OCI-LY3 (cell line): ENCODE results near the gene STK39.

Source experiments
- H2AFZ ChIP-seq: fragments of 200-600, 300-600 bp; shearing (Covaris generic); 2 replicates; pipeline ENCODE4 v1.6.0; 2014; ENCODE audit warnings: antibody characterized with exemption, low read depth, low read length
- H3K27ac ChIP-seq: fragments of 200-600, 300-600 bp; sonication (generic); 2 replicates; pipeline ENCODE4 v1.5.1; 2014; ENCODE audit warnings: mild to moderate bottlenecking, low read length, moderate library complexity, mixed read lengths
- H3K27me3 ChIP-seq: fragments of 200-600, 300-600 bp; sonication (generic); 2 replicates; pipeline ENCODE4 v1.6.1; 2014; ENCODE audit warnings: low read depth, low read length, mixed read lengths
- H3K36me3 ChIP-seq: fragments of 200-600, 300-600 bp; sonication (generic); replicated peaks from 2 replicates; pipeline ENCODE3; 2014; ENCODE audit warnings: low read depth, low read length, mixed read lengths
- H3K4me1 ChIP-seq: fragments of 300-600, 200-600 bp; sonication (generic); 2 replicates; pipeline ENCODE4 v1.6.1; 2014; ENCODE audit warnings: low read length, mixed read lengths
- H3K4me2 ChIP-seq: fragments of 200-600, 300-600 bp; sonication (generic); 2 replicates; pipeline ENCODE4 v1.6.1; 2014; ENCODE audit warnings: low read length, mixed read lengths
- H3K4me3 ChIP-seq: fragments of 300-600, 200-600 bp; sonication (generic); 2 replicates; pipeline ENCODE4 v1.5.1; 2014; ENCODE audit warnings: antibody characterized with exemption, mild to moderate bottlenecking, low read length, moderate library complexity
- H3K79me2 ChIP-seq: fragments of 300-600, 200-600 bp; shearing (Covaris generic); 2 replicates; pipeline ENCODE4 v1.6.1; 2014; ENCODE audit warnings: mild to moderate bottlenecking, low read length, mixed read lengths
- H3K9ac ChIP-seq: fragments of 300-600, 200-600 bp; shearing (Covaris generic); 2 replicates; pipeline ENCODE4 v1.6.0; 2014; ENCODE audit warnings: mild to moderate bottlenecking, low read length, moderate library complexity
- H3K9me3 ChIP-seq: fragments of 200-600, 300-600 bp; shearing (Covaris generic); 2 replicates; pipeline ENCODE4 v1.6.1; 2014; ENCODE audit warnings: low read length, mixed read lengths; ENCODE audit not compliant: insufficient read depth
- H4K20me1 ChIP-seq: fragments of 200-600, 300-600 bp; sonication (generic); 2 replicates; pipeline ENCODE4 v1.6.1; 2016; ENCODE audit warnings: low read length, mixed read lengths; ENCODE audit not compliant: insufficient read depth
- EZH2phosphoT487 ChIP-seq: fragments of 200-600 bp; shearing (Covaris generic); IDR thresholded peaks from 2 replicates; pipeline ENCODE4 v1.6.1; 2018; ENCODE audit warnings: antibody characterized with exemption, mixed run types, low read depth
- TF ChIP-seq, protein P1 (sequence below): fragments of 200-600, 300-600 bp; sonication (generic); IDR thresholded peaks from 2 replicates; pipeline ENCODE4 v1.5.1; 2014; ENCODE audit warnings: antibody characterized with exemption, low read length, low read depth

STK39 gene

DNA sequence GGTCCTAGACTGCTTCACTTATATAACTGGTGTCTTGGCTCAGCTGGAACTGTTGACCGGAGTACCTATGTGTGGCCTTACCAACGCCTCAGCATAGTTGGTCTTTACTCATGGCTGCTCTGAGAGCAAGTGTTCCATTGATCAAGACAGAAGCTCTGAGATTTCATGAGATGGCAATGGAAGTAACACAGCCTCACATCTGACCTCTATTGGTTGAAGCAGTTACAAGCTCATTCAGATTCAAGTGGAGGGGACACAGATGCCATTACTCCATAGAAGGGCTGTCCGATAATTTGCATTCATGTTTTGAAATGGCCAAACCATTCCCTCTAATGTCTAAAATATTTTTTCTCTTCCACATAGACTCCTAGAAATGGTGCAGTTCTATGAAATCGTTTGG, 46.4 kb upstream of the STK39 start:
- Histone ChIP-seq H2AFZ (no peak overlapping the region), H3K27ac (no peak overlapping the region), H3K9ac (no peak overlapping the region), H4K20me1 (no peaks in the 10 kb centered on the region), H3K4me3 (no peak overlapping the region), H3K4me1 (no peaks in the 10 kb centered on the region), H3K36me3 (no peaks in the 10 kb centered on the region), H3K79me2 (no peaks in the 10 kb centered on the region), H3K9me3 (no peaks in the 10 kb centered on the region), H3K4me2 (no peak overlapping the region), H3K27me3 (no peaks in the 10 kb centered on the region)
- no peak for TF ChIP-seq EZH2phosphoT487
- TF ChIP-seq, protein P1, sequence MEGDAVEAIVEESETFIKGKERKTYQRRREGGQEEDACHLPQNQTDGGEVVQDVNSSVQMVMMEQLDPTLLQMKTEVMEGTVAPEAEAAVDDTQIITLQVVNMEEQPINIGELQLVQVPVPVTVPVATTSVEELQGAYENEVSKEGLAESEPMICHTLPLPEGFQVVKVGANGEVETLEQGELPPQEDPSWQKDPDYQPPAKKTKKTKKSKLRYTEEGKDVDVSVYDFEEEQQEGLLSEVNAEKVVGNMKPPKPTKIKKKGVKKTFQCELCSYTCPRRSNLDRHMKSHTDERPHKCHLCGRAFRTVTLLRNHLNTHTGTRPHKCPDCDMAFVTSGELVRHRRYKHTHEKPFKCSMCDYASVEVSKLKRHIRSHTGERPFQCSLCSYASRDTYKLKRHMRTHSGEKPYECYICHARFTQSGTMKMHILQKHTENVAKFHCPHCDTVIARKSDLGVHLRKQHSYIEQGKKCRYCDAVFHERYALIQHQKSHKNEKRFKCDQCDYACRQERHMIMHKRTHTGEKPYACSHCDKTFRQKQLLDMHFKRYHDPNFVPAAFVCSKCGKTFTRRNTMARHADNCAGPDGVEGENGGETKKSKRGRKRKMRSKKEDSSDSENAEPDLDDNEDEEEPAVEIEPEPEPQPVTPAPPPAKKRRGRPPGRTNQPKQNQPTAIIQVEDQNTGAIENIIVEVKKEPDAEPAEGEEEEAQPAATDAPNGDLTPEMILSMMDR, result peak; percentile 24

DNA sequence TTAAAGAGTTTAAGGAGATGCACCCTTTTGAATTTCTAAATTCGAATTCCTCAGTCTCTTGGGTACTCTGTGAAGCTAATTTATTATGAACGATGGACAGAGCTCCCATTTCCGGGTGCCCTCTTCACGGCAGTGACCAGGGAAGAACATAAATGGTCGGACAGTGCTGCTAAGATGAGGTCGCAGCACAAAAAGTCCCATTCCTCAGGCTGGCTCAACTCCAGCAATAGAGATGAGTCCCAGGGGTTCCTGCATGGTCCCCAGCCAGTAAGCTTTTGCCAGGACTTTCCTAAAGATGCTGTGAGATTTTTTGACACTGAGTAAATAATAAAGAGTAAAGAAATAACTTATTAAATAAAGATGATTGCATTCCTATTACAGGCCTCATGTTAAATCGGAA, 43.0 kb upstream of the STK39 start:
- TF ChIP-seq, protein P1, result no peak
- TF ChIP-seq EZH2phosphoT487, result no peak
- Histone ChIP-seq H3K36me3 (no peaks in the 10 kb centered on the region), H3K79me2 (no peaks in the 10 kb centered on the region), H3K9ac (no peak overlapping the region), H2AFZ (no peak overlapping the region), H4K20me1 (no peaks in the 10 kb centered on the region), H3K9me3 (no peaks in the 10 kb centered on the region), H3K4me2 (no peak overlapping the region), H3K4me3 (no peak overlapping the region), H3K4me1 (no peaks in the 10 kb centered on the region), H3K27ac (no peak overlapping the region), H3K27me3 (no peaks in the 10 kb centered on the region)

DNA sequence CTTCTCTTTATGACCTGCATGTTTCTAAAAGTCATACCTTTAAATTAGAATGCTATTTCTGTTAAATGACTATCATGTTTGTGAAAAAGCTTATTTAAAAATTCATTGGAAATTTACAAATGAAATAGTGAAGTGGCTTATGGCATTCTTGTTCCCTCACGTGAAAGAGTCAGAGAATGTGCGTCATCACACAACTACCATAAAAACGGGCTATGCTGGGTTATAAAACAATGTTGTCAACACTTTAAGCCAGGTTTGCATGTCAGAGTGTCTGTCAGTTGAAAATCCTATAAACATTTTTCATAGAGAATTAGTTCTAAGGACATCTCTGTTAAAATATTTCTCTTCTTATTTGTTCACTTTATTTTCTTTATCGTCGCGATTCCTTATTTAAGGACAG, 42.5 kb upstream of the STK39 start:
- Histone ChIP-seq H3K4me3 (no peak overlapping the region), H3K27ac (no peak overlapping the region), H3K4me1 (peaks cover 5% of the 10 kb centered on the region), H3K9ac (no peak overlapping the region), H3K27me3 (no peaks in the 10 kb centered on the region), H3K79me2 (no peaks in the 10 kb centered on the region), H3K4me2 (no peak overlapping the region), H2AFZ (no peak overlapping the region), H3K9me3 (no peaks in the 10 kb centered on the region), H3K36me3 (no peaks in the 10 kb centered on the region), H4K20me1 (no peaks in the 10 kb centered on the region)
- TF ChIP-seq EZH2phosphoT487, result no peak
- TF ChIP-seq, protein P1, result no peak

DNA sequence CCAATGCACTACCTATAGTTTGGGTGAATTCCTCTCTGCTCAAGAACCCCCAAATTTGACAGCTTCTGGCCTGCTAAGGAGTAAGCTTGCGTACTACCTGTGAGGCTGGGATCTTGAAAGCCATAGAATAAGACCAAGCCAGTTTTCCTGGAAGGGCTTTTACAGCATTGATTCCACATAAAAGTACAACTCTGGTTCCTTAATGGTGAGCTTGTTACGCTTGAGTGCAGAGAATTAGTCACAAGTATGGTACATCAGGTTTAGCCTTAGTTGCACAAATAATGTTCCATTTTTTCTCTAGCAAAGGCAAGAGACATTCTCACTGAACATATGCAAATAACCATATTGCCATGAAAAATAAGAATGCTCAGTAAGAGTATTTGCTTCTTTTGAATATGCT, 39.1 kb upstream of the STK39 start:
- H4K20me1 ChIP-seq, result no peaks in the 10 kb centered on the region
- no peak overlapping the region for H3K4me2 ChIP-seq
- H3K27ac ChIP-seq, result no peak overlapping the region
- no peaks in the 10 kb centered on the region; the same call in 1 of the 2 replicates for H3K27me3 ChIP-seq
- H3K79me2 ChIP-seq, result no peaks in the 10 kb centered on the region
- H3K4me1 ChIP-seq, result peaks cover 8% of the 10 kb centered on the region
- no peak overlapping the region for H3K4me3 ChIP-seq
- H3K9me3 ChIP-seq, result no peaks in the 10 kb centered on the region
- TF ChIP-seq, protein P1, result no peak
- no peak for TF ChIP-seq EZH2phosphoT487
- H3K36me3 ChIP-seq, result no peaks in the 10 kb centered on the region
- H2AFZ ChIP-seq, result no peak overlapping the region
- no peak overlapping the region for H3K9ac ChIP-seq
